HG02759 (cell line): ENCODE results near the gene CHGA.

Source experiments
- ATAC-seq: cut with Tn5 transposase; IDR thresholded peaks from one replicate; pipeline ENCODE4 v1.9.1; 2021; ENCODE audit warnings: mild to moderate bottlenecking, moderate library complexity; ENCODE audit not compliant: unreplicated experiment

CHGA gene

DNA sequence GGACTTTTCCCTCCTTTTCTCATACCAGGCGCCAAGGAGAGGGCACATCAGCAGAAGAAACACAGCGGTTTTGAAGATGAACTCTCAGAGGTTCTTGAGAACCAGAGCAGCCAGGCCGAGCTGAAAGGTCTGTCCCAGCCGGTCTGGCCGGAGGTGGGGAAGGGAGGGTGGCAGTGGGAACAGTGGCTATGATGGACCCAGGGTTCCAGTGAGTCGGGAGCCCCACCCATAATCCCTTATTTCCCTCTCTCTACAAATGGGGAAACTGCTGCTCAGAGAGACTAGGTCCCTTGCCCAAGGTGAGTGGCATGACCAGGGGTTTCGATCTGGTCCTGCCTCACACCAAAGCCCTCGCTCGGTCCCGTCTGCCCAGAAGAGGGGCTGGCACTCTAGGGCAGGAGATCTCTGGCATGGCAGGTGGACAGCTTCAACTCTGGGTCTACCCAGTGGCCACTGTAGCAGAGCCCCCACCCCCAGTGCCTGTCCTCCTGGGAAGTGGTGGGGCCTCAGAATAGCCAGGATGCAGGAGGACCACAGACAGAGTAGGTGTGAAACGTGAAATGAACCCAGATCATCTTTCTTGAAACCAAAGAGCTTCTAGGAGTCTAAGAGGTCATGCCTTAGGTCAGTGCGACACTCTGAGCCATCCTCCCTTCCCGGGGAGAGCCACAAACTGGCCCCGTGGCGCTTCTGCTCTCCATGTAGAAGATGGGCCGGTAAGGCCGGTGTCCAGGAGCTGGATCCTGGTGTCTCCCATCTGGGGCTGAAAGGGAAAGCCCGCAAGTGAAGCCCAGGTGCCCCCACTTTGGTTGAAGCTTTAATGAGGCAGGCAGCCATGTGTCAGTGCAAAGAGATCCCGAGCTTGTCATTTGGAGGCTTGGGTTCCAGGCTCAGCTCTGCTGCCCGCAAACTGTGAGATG is 7.0 kb downstream of the CHGA start:
- no peak for ATAC-seq

DNA sequence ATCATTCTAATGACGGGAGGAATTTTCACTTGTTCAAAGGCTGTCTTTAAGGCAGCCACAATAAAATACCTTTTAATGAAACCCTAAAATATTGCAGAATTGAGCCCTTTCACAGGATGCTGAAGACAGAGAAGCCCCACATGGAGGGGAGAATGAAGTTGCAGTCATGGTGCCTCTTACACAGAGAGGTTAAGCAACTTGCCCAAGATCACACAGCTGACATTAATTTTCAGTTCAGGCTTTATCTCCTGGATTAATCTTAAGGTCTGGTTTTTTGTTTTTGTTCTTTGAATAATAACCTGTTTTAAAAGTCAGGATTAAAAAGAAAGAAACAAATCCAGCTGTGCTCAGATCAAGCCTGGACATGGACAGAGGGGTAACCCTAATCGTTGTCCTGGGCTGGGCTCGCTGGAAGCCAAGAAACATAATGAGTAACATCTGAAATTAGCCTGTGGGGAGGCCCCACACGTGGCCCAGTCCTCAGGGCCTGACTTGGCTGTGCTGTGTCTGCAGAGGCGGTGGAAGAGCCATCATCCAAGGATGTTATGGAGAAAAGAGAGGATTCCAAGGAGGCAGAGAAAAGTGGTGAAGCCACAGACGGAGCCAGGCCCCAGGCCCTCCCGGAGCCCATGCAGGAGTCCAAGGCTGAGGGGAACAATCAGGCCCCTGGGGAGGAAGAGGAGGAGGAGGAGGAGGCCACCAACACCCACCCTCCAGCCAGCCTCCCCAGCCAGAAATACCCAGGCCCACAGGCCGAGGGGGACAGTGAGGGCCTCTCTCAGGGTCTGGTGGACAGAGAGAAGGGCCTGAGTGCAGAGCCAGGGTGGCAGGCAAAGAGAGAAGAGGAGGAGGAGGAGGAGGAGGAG is 8.0 kb downstream of the CHGA start:
- ATAC-seq: no peak

DNA sequence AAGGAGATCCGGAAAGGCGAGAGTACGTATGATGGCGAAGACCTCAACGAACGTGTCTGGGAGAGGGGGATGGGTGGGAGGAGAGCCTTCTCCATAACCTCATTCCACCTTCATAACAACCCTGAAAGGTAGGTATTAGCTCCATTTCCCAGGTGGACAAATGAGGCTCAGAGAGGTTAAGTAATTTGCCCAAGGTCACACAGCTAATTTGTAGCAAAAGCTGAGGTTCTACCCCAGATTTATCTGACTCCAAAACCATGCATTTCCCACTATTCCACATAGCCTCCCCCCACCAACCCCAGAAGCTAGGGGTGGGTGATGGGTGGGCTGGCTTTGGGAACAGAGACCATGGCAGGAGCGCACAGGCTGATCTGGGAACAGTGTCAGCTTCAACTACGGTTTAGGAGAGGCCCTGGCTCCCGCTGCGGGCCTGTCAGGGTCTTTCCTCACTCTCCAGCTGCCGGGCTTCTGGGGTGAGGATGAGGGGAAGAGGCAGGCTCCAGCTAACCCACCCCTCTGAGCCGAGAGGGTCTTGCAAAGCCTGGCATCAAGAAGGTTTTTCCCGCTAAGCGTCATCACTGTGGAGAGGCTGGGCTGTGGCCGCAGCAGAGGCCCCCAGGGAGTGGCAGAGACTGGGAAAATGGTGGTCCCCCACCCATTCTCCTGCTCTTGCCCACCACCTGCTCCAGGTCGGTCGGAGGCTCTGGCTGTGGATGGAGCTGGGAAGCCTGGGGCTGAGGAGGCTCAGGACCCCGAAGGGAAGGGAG is 8.9 kb downstream of the CHGA start:
- no peak for ATAC-seq

DNA sequence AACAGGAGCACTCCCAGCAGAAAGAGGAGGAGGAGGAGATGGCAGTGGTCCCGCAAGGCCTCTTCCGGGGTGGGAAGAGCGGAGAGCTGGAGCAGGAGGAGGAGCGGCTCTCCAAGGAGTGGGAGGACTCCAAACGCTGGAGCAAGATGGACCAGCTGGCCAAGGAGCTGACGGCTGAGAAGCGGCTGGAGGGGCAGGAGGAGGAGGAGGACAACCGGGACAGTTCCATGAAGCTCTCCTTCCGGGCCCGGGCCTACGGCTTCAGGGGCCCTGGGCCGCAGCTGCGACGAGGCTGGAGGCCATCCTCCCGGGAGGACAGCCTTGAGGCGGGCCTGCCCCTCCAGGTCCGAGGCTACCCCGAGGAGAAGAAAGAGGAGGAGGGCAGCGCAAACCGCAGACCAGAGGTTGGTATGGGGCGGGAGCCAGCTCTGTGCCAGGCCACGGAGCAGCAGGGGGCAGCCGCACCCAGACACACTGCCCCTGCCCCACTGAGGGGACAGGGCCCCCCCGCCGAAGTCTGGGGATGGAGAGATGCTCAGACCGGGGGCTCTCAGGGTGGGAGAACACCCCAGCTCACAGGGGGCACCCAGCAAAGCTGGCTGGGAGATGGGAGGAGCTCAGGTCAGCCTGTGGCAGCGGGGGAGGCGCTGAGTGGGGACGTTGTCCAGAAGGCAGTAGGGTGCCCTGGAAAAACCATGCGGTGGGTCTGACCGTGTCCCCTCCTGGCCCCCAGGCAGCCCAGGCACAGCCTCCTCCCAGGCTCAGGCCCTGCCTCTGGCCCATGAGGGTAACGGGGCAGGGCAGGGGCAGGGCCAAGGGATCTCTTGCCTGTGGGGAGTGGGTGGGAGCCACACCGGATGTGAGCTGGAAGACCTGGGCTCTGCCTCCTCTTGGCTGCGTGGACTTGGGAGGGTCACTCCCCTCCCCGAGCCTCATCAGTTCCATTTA is 9.8 kb downstream of the CHGA start:
- no peak for ATAC-seq

DNA sequence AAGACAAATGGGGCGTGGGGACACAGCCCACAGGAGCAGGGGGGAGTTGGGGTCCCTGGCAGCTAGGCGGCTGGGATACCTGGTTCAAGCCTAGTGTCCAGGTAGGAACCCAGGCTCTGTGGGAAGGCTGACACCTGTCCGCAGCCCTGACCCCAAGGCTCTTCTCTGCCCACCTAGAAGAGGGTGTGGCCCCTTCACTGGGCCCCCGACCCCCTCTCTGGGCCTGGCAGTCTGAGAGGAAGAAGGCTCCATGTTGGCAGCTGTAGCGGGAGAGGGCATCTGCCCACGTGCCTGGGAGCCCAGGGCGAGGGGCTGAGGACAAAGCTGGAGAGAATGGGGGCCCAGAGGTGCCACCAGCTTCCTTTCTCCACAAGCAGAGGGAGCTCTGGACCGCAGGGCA is 10.5 kb downstream of the CHGA start:
- no peak for ATAC-seq

DNA sequence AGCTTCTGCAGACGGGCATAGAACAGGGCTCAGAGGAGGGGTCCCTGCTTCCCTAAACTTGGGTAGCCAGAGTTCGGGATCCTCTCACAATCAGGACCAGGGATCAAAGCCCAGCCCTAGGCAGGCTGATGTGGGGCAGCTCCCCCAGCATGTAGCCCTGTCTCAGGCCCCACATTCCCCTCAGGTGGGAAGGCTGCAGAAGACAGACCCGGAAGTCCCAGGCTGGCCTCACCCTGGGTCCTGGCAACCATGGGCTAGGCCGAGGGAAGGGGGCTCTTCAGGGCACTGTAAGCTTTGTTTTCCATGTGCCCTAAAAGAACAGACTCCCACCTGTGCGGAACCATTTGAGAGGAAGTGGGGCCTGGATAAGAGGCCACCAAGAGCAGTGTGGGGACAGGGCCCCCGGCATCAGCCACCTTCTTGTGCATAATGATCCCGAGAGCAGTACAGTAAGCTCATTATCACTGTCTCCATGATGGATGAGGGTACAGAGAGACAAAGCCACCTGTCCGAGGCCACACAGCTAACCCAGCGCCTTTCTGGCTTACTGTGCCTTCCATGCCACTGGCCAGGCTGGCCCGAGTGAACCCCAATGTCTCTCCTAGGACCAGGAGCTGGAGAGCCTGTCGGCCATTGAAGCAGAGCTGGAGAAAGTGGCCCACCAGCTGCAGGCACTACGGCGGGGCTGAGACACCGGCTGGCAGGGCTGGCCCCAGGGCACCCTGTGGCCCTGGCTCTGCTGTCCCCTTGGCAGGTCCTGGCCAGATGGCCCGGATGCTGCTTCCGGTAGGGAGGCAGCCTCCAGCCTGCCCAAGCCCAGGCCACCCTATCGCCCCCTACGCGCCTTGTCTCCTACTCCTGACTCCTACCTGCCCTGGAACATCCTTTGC is 11.5 kb downstream of the CHGA start:
- ATAC-seq: no peak

DNA sequence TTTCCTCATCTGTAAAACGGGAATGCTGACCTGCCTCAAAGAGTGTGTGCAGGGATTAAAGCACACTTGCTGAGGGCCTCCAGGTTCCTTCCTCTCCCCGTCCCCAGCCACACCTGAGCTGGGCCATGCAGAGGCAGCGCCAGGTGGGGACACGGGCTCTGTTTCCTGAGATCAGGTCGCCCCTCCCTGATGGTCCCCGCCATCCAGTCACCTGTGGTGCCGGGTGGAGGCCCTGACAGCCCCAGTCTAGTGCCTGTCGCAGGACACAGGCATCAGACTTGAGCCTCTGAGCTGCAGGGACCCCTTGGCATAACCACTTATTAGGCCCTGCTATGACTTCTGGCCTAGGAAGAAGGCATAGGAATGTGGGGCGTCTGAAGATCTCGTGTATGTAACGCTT is 12.5 kb downstream of the CHGA start:
- ATAC-seq: no peak

DNA sequence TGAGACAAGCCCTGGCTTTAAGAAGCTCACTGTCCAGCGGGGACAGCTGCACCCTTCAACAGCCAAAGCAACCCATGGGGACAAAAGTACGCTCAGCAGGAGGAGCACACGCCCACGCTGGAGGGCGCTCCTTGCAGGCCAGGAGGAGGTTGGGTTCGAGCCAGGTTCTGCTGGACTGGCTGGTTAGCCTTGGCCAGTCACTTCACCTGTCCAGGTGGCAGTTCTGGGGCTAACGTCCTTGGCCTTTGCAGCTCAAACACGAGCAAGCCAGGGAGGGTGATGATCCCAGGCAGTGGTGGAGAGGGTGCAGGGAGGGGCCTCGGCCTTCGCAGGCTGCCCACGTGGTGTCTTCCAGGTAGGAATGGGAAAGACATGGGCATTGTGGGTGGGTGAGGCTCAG is 13.1 kb downstream of the CHGA start:
- no peak for ATAC-seq

DNA sequence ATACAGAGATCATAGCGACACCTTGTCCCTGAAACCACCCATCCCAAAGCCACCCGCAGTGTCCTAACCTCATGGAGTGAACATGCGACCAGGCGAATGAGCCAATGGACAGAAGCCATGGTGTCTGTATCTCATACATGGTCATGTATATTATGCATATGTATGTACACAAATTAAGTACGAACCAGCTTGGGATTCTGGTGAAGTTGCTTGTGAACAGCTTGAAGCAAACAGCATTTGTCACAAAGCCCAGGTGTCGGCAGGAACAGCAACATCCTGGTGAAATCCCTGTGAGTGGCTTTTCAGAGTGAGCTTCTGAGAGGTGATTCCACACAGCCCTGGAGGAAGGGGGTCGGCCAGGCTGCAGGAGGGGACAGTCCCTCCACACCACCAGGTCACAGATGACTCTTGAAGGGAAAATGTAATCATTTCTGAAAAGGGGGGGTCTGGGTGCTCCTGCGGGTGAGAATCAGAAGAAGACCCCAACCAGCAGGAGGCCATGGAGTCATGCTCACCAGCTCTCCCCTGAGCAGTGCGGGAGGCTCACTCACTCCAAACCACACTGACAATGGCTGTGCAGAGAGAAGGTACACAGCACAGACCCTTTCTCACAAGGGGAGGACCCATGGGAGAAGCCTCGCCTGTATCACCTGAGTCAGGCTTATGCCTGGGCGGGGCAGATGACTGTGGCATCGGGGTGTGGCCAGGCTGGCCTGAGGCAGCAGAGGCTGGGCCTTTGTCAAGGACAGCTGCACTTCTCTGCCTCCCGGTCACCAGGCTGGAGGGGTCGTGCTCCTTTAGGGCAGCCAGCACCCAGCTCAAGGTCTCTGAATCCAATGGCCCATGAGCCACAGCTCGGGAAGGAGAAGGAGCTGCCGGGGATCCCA is 14.3 kb downstream of the CHGA start:
- ATAC-seq: no peak

DNA sequence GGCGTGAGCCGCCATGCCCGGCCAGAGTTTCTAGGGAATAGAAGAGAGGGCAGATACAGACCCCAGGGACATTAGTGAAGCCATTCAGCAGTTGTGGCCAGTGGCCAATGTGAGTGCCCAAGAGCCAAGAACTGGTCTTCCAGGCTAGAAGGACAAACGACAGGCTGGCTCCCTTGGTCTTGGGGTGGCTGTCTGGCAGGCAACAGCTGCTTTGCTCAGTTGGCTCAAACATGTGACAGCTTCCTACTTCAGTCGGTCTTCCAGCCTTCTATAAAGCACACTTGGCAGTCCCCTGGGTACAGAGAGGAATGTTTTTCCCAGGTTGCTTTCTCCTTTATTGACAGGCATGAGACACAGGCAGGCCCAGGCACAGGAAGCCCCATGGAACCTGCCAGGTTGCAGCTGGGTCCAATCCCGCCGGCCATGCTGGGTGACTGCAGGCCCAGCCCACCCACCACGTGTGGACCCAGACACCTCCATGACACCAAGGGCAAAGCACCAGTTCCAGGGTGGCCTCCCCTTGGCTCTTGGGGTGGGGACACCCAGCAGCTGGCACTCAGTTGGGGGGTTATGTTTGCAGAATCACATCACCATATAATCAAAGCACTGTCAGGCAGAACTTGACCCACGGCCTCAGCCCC is 15.4 kb downstream of the CHGA start:
- ATAC-seq: no peak

DNA sequence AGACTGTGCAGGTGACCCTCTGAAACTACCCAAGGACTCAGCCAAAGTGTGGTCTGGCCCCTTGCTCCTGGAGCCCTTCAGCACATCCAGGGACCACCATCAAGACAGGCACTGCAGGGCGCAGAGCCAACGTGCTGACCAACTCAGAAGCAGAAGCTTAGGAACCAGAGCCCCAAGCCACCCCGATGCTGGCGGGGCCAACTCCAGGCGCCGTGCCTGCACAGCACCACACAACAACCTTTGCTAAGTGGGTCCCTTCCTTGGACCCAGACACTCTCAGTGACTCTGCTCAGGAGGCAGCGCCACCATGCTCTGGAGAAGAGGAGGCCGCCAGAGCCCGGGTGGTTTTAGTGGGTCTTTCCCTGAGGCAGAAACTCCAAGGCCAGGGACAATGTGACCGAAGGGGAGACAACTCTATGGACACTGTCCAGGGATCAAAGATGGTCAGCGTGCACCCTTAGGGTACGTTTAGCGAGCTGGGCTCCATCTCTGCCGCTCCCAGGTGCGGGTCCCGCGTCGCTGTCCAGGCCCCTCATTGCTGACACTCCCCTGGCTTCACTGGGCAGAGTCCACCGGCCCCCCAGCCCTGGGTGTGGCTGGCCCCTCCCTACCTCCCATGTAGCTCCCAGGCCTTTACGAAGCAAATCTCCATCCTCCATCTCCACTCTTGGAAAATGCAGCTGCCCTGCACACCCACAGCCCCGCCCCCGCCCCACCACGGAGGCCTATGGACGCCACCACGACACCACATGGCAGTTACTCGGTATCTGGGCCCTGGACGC is 16.1 kb downstream of the CHGA start:
- ATAC-seq: no peak

DNA sequence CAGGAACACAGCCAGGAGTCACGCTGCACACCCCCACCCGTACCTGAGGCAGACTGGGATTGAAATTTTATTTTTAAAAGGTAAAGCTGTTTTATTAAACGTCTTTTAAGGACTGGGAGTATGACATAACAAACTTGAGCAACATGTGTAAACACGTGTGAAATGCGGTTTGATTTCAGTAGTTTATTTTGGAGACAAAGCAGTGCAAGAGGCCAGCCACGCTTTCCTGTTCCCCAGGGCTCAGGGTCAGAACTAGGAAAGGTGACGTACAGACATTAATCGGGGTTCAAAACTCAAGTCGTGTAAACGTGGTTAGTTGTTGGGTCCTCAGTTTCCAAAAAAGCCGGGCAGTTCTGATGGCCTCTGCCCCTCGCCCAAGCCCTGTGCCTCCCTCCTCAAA is 16.7 kb downstream of the CHGA start:
- ATAC-seq: no peak

DNA sequence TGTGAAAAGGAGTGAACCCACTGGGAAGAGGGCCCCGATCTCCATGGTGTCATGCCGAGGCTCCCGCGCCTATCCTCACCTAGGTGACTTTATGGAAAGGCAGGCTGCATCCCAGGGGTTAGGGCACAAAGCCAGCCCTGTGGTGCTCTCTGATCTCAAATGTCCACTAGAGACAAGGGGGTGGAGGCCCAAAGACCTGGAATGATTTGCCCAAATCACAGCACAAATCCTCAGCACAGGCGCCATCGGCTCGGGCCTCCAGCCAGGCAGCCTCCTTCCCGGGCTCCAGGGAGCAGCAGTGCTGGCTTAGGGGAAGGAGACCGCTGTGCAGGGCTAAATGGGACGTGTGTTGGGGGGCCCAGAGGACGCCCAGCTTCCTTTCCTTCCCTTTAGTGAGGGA is 17.6 kb downstream of the CHGA start:
- no peak for ATAC-seq

DNA sequence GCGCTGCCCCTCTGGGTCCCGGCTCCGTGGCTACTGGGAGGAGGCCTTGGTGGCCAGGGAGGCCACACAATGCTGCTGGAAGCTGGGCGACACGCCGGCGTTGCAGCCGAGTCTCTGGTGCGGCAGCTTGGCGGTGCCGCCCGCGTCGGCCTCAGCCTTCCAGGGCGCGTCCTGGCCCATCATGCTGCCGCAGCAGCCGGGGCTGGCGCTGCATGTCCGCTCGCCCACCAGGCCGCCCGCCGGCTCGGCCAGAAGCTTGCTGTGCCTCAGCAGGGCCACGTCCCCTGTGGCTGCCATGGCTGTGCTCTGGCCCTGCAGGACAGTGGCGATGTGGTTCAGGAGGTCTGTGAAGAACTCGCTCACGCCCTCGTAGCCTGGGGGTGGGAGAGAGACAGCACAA is 18.6 kb downstream of the CHGA start:
- ATAC-seq: no peak

DNA sequence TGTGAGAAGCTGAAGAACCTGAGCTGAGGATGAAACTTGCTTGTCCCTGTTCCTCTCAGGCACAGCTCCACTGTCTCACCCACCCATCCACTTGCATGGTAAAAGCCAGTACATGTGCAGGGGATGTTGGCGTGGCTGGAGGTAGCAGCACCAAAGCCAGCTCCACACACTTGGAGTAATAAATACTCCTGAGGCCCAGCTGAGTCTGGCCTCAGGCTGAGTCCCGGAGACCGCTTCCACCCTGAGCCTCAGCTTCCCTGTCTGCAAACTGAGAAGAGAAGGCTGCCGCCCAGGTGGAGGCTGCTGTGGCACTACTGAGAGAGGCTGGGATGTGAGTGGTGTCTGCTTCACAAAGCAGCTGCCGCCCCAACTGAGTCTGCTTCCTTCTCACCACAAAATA is 19.2 kb downstream of the CHGA start:
- ATAC-seq: no peak

DNA sequence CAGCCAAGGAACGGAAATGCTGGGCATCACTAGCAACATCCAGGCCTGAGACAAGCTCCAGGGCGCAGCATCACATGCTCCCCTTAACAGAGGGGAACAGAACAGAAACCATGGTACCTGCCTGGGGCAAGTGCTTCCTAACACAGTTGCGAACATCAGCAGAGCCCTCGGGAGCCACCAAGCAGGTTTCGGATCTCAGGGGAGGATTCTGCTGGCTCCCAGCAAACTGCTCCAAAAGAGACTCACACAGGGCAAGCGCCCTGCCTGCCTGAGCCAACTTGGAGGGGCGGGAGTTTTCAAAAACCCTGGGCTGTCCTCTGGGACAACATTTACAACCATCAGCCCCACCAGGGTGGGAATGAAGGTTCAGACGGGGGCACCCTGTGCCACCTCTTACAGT is 19.6 kb downstream of the CHGA start:
- no peak for ATAC-seq
